ENCODE measurements around the gene TIAM1.

GRCh38 chr21:31130821-31131220 lies 213.2 kb downstream of the TIAM1 start:
- no peak for TF ChIP-seq CTCF (IDR thresholded peaks at IDR 0.05)
- no peak for TF ChIP-seq ZFX (IDR thresholded peaks at IDR 0.05; ENCODE audit: borderline replicate concordance)
